ENCODE results near the gene DPEP2. TPM values are rescaled to one million over a fixed set of nuclear protein-coding genes. Genes with fewer than 3 reads are reported as not detected.
"Not testable (repeated sequence)": the region's sequence is repeated elsewhere in the genome, so short reads cannot be mapped to it uniquely, and the experiment has no call there.

Gene DPEP2
- total and polyA plus RNA-seq, 2 of the 4 experiments (the other 2 are of a cell fraction), result not detected

DNA sequence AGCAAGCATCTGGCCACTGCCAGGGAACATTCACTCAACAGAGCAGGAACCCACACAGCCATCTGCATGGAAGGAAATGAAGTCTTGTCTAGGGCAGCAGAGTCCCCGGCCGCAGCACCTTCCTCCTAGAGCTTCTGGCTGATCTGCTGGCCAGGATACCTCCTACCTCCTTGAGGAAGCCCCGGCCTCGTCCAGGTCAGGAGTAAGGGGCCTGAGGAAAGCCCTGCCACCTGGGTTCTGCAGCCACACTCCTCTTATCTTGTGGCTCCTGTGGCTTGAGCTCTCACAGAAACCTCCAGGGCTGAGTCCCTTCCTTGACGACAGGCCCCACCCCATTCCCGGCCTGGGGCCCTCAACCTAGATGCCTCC is 5.3 kb downstream of the DPEP2 start:
- H4K91ac ChIP-seq (ENCODE audit: insufficient read depth, low read depth, low read length); CTCF ChIA-PET; H2BK120ac ChIP-seq (ENCODE audit: low read depth, low read length); H3K36me3 ChIP-seq (ENCODE audit: control insufficient read depth, insufficient read depth, low read length); H3K9me3 ChIP-seq (ENCODE audit: control insufficient read depth, insufficient read depth, low read length); H3K4me2 ChIP-seq (ENCODE audit: low read depth, low read length); H3K56ac ChIP-seq (ENCODE audit: extremely low read depth, insufficient read depth, low read length); H4K5ac ChIP-seq (ENCODE audit: low read depth, low read length); intact Hi-C loops (cut with micrococcal nuclease); BruUV-seq (replicated peaks); ATAC-seq (ENCODE audit: low read depth); H3K27ac ChIP-seq (ENCODE audit: insufficient read depth, low read length); H3K14ac ChIP-seq (replicated peaks; ENCODE audit: low read depth, low read length); H3K4me1 ChIP-seq (ENCODE audit: control insufficient read depth, insufficient read depth, low read length); H3K23ac ChIP-seq (ENCODE audit: low read depth, low read length); H3K9ac ChIP-seq (ENCODE audit: low read depth, low read length); H3K27me3 ChIP-seq (ENCODE audit: control insufficient read depth, insufficient read depth, low read length); H2AK5ac ChIP-seq (ENCODE audit: low read depth, low read length); H3K79me1 ChIP-seq (ENCODE audit: low read depth in 1 of 2, low read length in 2 of 2); H2BK15ac ChIP-seq (ENCODE audit: low read depth, low read length); H2AK9ac ChIP-seq (replicated peaks; ENCODE audit: low read depth, low read length, poor library complexity); H3K4ac ChIP-seq (ENCODE audit: low read depth, low read length); DNase-seq; in situ Hi-C loops (cut with MboI; ENCODE audit: low sequenced_read_pairs); H3K18ac ChIP-seq (ENCODE audit: low read depth, low read length); H2BK5ac ChIP-seq (ENCODE audit: low read depth, low read length, poor library complexity, severe bottlenecking); dilution Hi-C loops (cut with HindIII; ENCODE audit: low sequenced_read_pairs, unreplicated experiment); H3K4me3 ChIP-seq (ENCODE audit: insufficient read depth, low read depth, low read length); H4K20me1 ChIP-seq (ENCODE audit: insufficient read depth, low read length); H2BK20ac ChIP-seq (ENCODE audit: low read depth, low read length); H3K9me1 ChIP-seq (ENCODE audit: insufficient read depth, low read length): not testable (repeated sequence)
- H4K8ac ChIP-seq (ENCODE audit: low read depth in 2 of 2, low read length in 2 of 2), result peak overlapping the region in 1 of 2 experiments; percentile 79; a peak in 2 of 4 replicates
- POLR2A ChIA-PET (ENCODE audit: unreplicated experiment), result interaction anchor here (0.5 kb wide), 1 partner anchor 249 kb away, joined by 6 read pairs; no protein-coding TSS in a partner anchor
- no CpG with 5 or more reads among the region's 6 CpGs for WGBS, 2 experiments (ENCODE audit: extremely low coverage in 2 of 2, insufficient read length in 1 of 2)
- peak overlapping the region; percentile 94 for H2AFZ ChIP-seq (replicated peaks; ENCODE audit: low read length, poor library complexity)

Data from IMR-90 (cell line).